WTC11 (cell line): ENCODE results near the gene AHRR. TPM values are rescaled to one million over a fixed set of nuclear protein-coding genes. Genes with fewer than 3 reads are reported as not detected.
A peak's percentile ranks its signal among the peaks of the same experiment; 100 is the strongest.

Source experiments
- ATAC-seq: fragments of 200-7000 bp; cut with Tn5 transposase; 2 replicates; pipeline ENCODE4 v1.10.0; 2021; ENCODE audit warnings: mild to moderate bottlenecking, moderate library complexity
- CTCF ChIA-PET: fragments of 300-600 bp; sonication (Branson Sonifier 250); formaldehyde crosslinking; loops from one replicate; lab custom pipeline; 2021; ENCODE audit warnings: antibody characterized with exemption; lab: Charles Lee
- POLR2A ChIA-PET: fragments of 350-600 bp; sonication (Branson Sonifier 250); formaldehyde crosslinking; loops from one replicate; lab custom pipeline; 2021; ENCODE audit warnings: antibody characterized with exemption; lab: Charles Lee
- DNase-seq: peaks from one replicate; pipeline ENCODE4 v3.0.0; 2021; ENCODE audit warnings: low spot score
- H3K27ac Mint-ChIP-seq: 2 replicates; pipeline ENCODE4 v1.8.0; 2021; ENCODE audit warnings: mixed read lengths
- H3K27me3 Mint-ChIP-seq: 2 replicates; pipeline ENCODE4 v1.8.0; 2021; ENCODE audit warnings: low read depth, mild to moderate bottlenecking, moderate library complexity, mixed read lengths
- H3K36me3 Mint-ChIP-seq: 2 replicates; pipeline ENCODE4 v1.8.0; 2021; ENCODE audit warnings: mixed read lengths
- H3K4me1 Mint-ChIP-seq: 2 replicates; pipeline ENCODE4 v1.8.0; 2022; ENCODE audit warnings: mixed read lengths
- H3K4me3 Mint-ChIP-seq: 2 replicates; pipeline ENCODE4 v1.8.0; 2021; ENCODE audit warnings: mild to moderate bottlenecking, moderate library complexity, mixed read lengths
- H3K9me3 Mint-ChIP-seq: 2 replicates; pipeline ENCODE4 v1.8.0; 2021; ENCODE audit warnings: mixed read lengths
- CBFB ChIP-seq: sonication (generic); formaldehyde crosslinking; IDR thresholded peaks from 2 replicates; pipeline ENCODE4 v1.8.1; 2022; ENCODE audit warnings: mild to moderate bottlenecking, low read depth, missing genetic modification reagents
- CREB1 ChIP-seq: sonication (generic); formaldehyde crosslinking; IDR thresholded peaks from 2 replicates; pipeline ENCODE4 v1.8.0; 2023; ENCODE audit warnings: mild to moderate bottlenecking, missing genetic modification reagents
- E2F4 ChIP-seq: sonication (generic); formaldehyde crosslinking; IDR thresholded peaks from 2 replicates; pipeline ENCODE4 v1.8.1; 2022; ENCODE audit warnings: low read depth, mild to moderate bottlenecking, moderate library complexity, missing genetic modification reagents, borderline replicate concordance
- ETV6 ChIP-seq: sonication (generic); formaldehyde crosslinking; IDR thresholded peaks from 2 replicates; pipeline ENCODE4 v1.8.1; 2022; ENCODE audit warnings: mild to moderate bottlenecking, missing genetic modification reagents
- FOXP1 ChIP-seq: sonication (generic); formaldehyde crosslinking; IDR thresholded peaks from 2 replicates; pipeline ENCODE4 v1.8.0; 2022; ENCODE audit warnings: missing genetic modification reagents, mild to moderate bottlenecking, moderate library complexity, borderline replicate concordance
- GRHL2 ChIP-seq: fragments of 250-450 bp; sonication (Bioruptor Pico); IDR thresholded peaks from 2 replicates; pipeline ENCODE4 v1.8.0; 2022; ENCODE audit warnings: mild to moderate bottlenecking, moderate library complexity; ENCODE audit not compliant: insufficient replicate concordance, severe bottlenecking
- JUN ChIP-seq: sonication (generic); formaldehyde crosslinking; IDR thresholded peaks from 2 replicates; pipeline ENCODE4 v1.8.0; 2023; ENCODE audit warnings: mild to moderate bottlenecking, missing genetic modification reagents
- KAT7 ChIP-seq: sonication (generic); formaldehyde crosslinking; IDR thresholded peaks from 2 replicates; pipeline ENCODE4 v1.8.1; 2023; ENCODE audit warnings: missing genetic modification reagents, mild to moderate bottlenecking, borderline replicate concordance
- MLX ChIP-seq: sonication (generic); formaldehyde crosslinking; IDR thresholded peaks from 2 replicates; pipeline ENCODE4 v1.8.1; 2023; ENCODE audit warnings: mild to moderate bottlenecking, missing genetic modification reagents, moderate library complexity
- MXD4 ChIP-seq: fragments of 250-450 bp; sonication (Bioruptor Pico); IDR thresholded peaks from 2 replicates; pipeline ENCODE4 v1.8.0; 2021; ENCODE audit warnings: mild to moderate bottlenecking, moderate library complexity, borderline replicate concordance
- NFATC4 ChIP-seq: fragments of 250-450 bp; sonication (Bioruptor Pico); IDR thresholded peaks from 2 replicates; pipeline ENCODE4 v1.9.0; 2021; ENCODE audit warnings: mild to moderate bottlenecking
- PRDM15 ChIP-seq: sonication (generic); formaldehyde crosslinking; IDR thresholded peaks from 2 replicates; pipeline ENCODE4 v1.8.0; 2022; ENCODE audit warnings: missing genetic modification reagents
- SMAD4 ChIP-seq: sonication (generic); formaldehyde crosslinking; IDR thresholded peaks from 2 replicates; pipeline ENCODE4 v1.8.0; 2022; ENCODE audit warnings: mild to moderate bottlenecking, missing genetic modification reagents
- TEAD1 ChIP-seq: sonication (generic); formaldehyde crosslinking; IDR thresholded peaks from 2 replicates; pipeline ENCODE4 v1.8.0; 2022; ENCODE audit warnings: mild to moderate bottlenecking, missing genetic modification reagents
- ZNF219 ChIP-seq: sonication (generic); formaldehyde crosslinking; IDR thresholded peaks from 2 replicates; pipeline ENCODE4 v1.8.0; 2023; ENCODE audit warnings: missing genetic modification reagents, mild to moderate bottlenecking, borderline replicate concordance
- total RNA-seq: library from RNA; stranded (reverse); gene quantifications from 3 replicates; pipeline ENCODE4 v1.2.3, GENCODE V29; 2021

Gene AHRR
- total RNA-seq, 1 experiment from 2014 or later, result 4.5 TPM

GRCh38 chr5:313806-314376 lies 7.6 kb upstream of the AHRR start (continued):
- TF ChIP-seq TEAD1, result no peak
- no peak for TF ChIP-seq NFATC4 (CRISPR knock-in tag)
- no peak for TF ChIP-seq E2F4 (CRISPR knock-in tag)
- TF ChIP-seq CREB1 (CRISPR knock-in tag), result no peak
- no peak for TF ChIP-seq KAT7 (CRISPR knock-in tag)

GRCh38 chr5:314676-315487 lies 6.6 kb upstream of the AHRR start:
- H3K27ac Mint-ChIP-seq, result no peak overlapping the region
- no peak for DNase-seq
- ChIA-PET POLR2A (no interaction called here), CTCF (interaction anchor here (0.9 to 1.9 kb wide), 3 partner anchors 116 to 122 kb away, joined by 3 to 7 read pairs (median 3); no protein-coding TSS in a partner anchor)
- TF ChIP-seq GRHL2 (CRISPR knock-in tag) (no peak), MLX (no peak), ETV6 (CRISPR knock-in tag) (no peak), CBFB (CRISPR knock-in tag) (no peak), JUN (CRISPR knock-in tag) (no peak), E2F4 (CRISPR knock-in tag) (no peak), FOXP1 (CRISPR knock-in tag) (no peak), PRDM15 (no peak), ZNF219 (CRISPR knock-in tag) (no peak)
- peaks cover 2% of the 10 kb centered on the region for H3K4me1 Mint-ChIP-seq
- H3K4me3 Mint-ChIP-seq, result no peak overlapping the region
- H3K27me3 Mint-ChIP-seq, result peaks cover 17% of the 10 kb centered on the region
- ATAC-seq, result no peak
- H3K9me3 Mint-ChIP-seq, result no peaks in the 10 kb centered on the region
- peaks cover 8% of the 10 kb centered on the region for H3K36me3 Mint-ChIP-seq

GRCh38 chr5:315488-316209 lies 5.9 kb upstream of the AHRR start:
- Mint-ChIP-seq H3K27me3 (peaks cover 25% of the 10 kb centered on the region), H3K36me3 (peaks cover 8% of the 10 kb centered on the region), H3K4me1 (peaks cover 6% of the 10 kb centered on the region), H3K4me3 (no peak overlapping the region), H3K27ac (peak overlapping the region; percentile 56; the same call in 1 of the 2 replicates), H3K9me3 (no peaks in the 10 kb centered on the region)
- POLR2A ChIA-PET, result no interaction called here
- TF ChIP-seq MXD4 (no peak), SMAD4 (CRISPR knock-in tag) (no peak)
- CTCF ChIA-PET, result interaction anchor here (0.9 to 2.3 kb wide), 10 partner anchors 13 to 131 kb away, joined by 3 to 27 read pairs (median 4); partner anchors contain the start of genes CCDC127 and SDHA
- DNase-seq (no peak), ATAC-seq (no peak)
